ENCODE data around the gene HNRNPLL.

GRCh38 chr2:38597115-38597514, 5.6 kb downstream of the HNRNPLL start:
- TF ChIP-seq CTCF (IDR thresholded peaks at IDR 0.05) (no peak), EP300 (IDR thresholded peaks at IDR 0.05; ENCODE audit: borderline replicate concordance in 1 of 2, low read depth in 1 of 2, low read length in 1 of 2) (no peak), TAF1 (IDR thresholded peaks at IDR 0.05; ENCODE audit: borderline replicate concordance, low read depth, low read length) (no peak), FOXM1 (IDR thresholded peaks at IDR 0.05; ENCODE audit: low read depth) (no peak), SMC3 (IDR thresholded peaks at IDR 0.05; ENCODE audit: low read depth, low read length) (no peak), YY1 (IDR thresholded peaks at IDR 0.05; ENCODE audit: low read depth) (no peak), POLR2AphosphoS5 (IDR thresholded peaks at IDR 0.05; ENCODE audit: low read depth, low read length) (no peak), SIN3A (IDR thresholded peaks at IDR 0.05; ENCODE audit: borderline replicate concordance, low read depth, low read length) (no peak)

Measured in SK-N-SH (cell line).